ENCODE measurements around the gene COL1A1. TPM values are rescaled to one million over a fixed set of nuclear protein-coding genes. Genes with fewer than 3 reads are reported as not detected.

COL1A1 gene
- total RNA-seq: 5.0 TPM

GRCh38 chr17:50201276-50201854 is at the start of gene COL1A1:
TSS of gene COL1A1 (minus strand) at chr17:50201631. CDS start at chr17:50201513, 118 bp downstream.

DNA sequence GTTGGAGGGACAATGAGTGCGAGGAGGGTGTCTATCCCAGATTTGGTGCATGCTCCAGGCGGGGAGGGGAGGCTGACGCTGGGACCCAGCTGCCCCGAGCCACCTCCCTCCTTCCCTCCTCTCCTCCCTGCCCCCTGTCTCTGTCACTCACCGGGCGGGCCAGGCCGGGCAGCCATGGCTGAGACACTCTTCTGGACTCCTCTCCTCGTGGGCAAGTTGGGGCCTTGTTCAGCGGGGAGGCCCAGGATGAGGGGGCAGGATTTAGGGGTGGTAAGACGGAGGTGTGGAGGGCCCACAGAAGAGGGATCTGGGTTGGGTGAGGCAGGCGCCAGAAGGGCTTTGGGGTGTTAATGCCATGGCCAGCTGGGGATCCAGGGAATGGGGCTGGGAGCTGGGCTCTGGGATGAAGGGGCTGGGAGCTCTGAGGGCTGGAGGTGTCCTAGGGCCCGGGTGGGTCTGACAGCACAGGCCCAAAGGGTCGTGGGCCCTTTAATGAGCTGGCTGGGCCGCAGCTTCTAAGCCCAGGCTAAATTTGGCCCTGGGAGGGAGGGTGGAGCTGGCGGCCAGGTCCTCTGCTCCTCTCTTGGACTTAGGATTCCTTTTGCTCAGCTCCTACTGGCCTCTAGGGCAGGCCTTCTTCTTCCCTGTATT is 35.4 kb downstream of the COL1A1 start, which contains the start of gene SGCA:
TSS of gene SGCA (plus strand) at position 139 of the 651 bp plus-strand sequence. CDS start at position 175, 36 bp downstream.

GRCh38 chr17:50150354-50151040 is 50.9 kb downstream of the COL1A1 start, which contains the start of gene PPP1R9B:
TSS of gene PPP1R9B (minus strand) at chr17:50150677. CDS start at chr17:50150513, 164 bp downstream.

Small RNA genes within 50 kb of the gene (small RNA-seq; reads per million reads assigned to genes)
- not detected for gene SUMO2P7 (ENCODE audit: low replicate concordance)

Other genes with a start within 250 kb of the COL1A1 start
- gene DLX4, start 232.4 kb downstream of the COL1A1 start, total RNA-seq: not detected
- not detected for gene DLX3, start 206.4 kb downstream of the COL1A1 start, total RNA-seq
- 46.3 TPM for gene ITGA3, start 145.5 kb downstream of the COL1A1 start, total RNA-seq
- gene PDK2, start 106.3 kb downstream of the COL1A1 start, total RNA-seq: 20.7 TPM
- gene SAMD14, start 71.5 kb downstream of the COL1A1 start, total RNA-seq: 41.3 TPM
- 58.8 TPM for gene PPP1R9B, start 51.0 kb downstream of the COL1A1 start, total RNA-seq
- gene SGCA, start 35.6 kb downstream of the COL1A1 start, total RNA-seq: not detected
- not detected for gene TMEM92, start 72.8 kb upstream of the COL1A1 start, total RNA-seq
- gene XYLT2, start 144.5 kb upstream of the COL1A1 start, total RNA-seq: 8.8 TPM
- gene MRPL27, start 171.6 kb upstream of the COL1A1 start, total RNA-seq: 41.6 TPM
- gene EME1, start 171.6 kb upstream of the COL1A1 start, total RNA-seq: 3.4 TPM
- 42.3 TPM for gene LRRC59, start 195.9 kb upstream of the COL1A1 start, total RNA-seq
- gene ACSF2, start 224.6 kb upstream of the COL1A1 start, total RNA-seq: 5.6 TPM

Measured in parietal lobe (tissue), 2 donors.